GM20000 (cell line): ENCODE data around the gene OR1M1.
"Not testable (repeated sequence)": the region's sequence is repeated elsewhere in the genome, so short reads cannot be mapped to it uniquely, and the experiment has no call there.

ENCODE experiments used
- DNase-seq: peaks from one replicate; pipeline ENCODE4 v3.0.0; 2012; ENCODE audit warnings: low spot score
- CTCF ChIP-seq: IDR thresholded peaks from 2 replicates; pipeline ENCODE4 v1.5.1; 2012; ENCODE audit warnings: mild to moderate bottlenecking, control low read depth; ENCODE audit errors: extremely low read depth, missing control alignments

The OR1M1 gene

DNA sequence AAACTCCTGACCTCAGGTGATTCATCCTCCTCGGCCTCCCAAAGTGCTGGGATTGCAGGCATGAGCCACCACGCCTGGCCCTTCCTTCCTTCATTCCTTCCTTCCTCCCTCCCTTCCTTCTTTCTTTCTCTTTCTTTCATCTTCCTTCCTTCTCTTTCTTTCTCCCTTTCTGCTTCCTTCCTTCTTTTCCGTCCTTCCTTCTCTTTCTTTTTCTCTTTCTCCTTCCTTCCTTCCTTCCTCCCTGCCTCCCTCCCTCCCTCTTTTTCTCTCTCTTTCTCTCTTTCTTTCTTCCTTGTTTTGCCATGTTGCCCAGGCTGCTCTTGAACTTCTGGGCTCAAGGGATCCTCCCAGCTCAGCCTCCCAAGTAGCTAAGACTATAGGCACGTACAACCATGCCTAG, 40.2 kb upstream of the OR1M1 start:
- no peak for TF ChIP-seq CTCF
- DNase-seq = no peak

DNA sequence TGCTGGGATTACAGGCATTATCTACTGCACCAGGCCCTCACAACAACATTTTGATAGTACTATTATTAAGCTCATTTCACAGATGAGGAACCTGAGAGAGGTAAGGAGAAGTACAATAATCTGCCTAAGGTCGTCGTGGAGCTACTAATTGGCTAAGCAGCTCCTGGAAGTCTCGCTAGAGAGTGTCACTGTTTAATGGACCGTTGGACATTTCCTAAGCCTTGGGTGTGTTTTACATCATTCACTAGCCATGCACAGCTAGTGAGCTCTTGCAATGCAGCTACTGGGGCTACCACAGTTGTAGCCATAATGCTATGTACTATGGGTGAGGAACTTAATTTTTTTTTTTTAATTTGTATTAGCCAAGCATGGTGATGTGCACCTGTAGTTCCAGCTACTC, 34.0 kb upstream of the OR1M1 start:
- no peak for DNase-seq
- no peak for TF ChIP-seq CTCF

DNA sequence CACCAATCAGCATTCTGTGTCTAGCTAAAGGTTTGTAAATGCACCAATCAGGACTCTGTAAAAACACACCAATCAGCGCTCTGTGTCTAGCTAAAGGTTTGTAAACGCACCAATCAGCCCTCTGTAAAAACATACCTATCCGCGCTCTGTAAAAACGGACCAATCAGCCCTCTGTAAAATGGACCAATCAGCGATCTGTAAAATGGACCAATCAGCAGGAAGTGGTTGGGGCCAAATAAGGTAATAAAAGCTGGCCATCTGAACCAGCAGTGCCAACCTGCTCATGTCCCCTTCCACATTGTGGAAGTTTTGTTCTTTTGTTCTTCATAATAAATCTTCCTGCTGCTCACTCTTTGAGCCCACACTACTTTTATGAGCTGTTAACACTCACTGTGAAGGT, 33.2 kb upstream of the OR1M1 start:
- not testable (repeated sequence) for DNase-seq

GRCh38 chr19:9054207-9054606, 32.7 kb upstream of the OR1M1 start:
- no peak for DNase-seq
- TF ChIP-seq CTCF = no peak

GRCh38 chr19:9054765-9055164, 32.1 kb upstream of the OR1M1 start:
- no peak for TF ChIP-seq CTCF
- no peak for DNase-seq

DNA sequence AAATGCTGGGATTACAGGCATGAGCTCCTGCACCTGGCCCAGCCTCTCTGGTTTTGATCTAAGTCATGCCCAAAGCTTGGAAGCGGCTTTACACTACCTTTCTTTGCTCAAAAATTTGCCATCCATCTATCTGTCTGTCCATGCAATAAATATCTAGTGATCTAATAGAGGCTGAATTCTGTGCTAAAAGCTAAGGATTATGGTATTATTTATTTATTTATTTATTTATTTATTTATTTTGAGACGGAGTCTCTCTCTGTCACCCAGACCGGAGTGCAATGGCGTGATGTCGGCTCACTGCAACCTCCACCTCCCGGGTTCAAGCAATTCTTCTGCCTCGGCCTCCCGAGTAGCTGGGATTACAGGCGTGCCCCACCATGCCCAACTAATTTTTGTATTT, 30.7 kb upstream of the OR1M1 start:
- not testable (repeated sequence) for DNase-seq

GRCh38 chr19:9057505-9058258, 29.2 kb upstream of the OR1M1 start:
- no peak for TF ChIP-seq CTCF
- DNase-seq = no peak

DNA sequence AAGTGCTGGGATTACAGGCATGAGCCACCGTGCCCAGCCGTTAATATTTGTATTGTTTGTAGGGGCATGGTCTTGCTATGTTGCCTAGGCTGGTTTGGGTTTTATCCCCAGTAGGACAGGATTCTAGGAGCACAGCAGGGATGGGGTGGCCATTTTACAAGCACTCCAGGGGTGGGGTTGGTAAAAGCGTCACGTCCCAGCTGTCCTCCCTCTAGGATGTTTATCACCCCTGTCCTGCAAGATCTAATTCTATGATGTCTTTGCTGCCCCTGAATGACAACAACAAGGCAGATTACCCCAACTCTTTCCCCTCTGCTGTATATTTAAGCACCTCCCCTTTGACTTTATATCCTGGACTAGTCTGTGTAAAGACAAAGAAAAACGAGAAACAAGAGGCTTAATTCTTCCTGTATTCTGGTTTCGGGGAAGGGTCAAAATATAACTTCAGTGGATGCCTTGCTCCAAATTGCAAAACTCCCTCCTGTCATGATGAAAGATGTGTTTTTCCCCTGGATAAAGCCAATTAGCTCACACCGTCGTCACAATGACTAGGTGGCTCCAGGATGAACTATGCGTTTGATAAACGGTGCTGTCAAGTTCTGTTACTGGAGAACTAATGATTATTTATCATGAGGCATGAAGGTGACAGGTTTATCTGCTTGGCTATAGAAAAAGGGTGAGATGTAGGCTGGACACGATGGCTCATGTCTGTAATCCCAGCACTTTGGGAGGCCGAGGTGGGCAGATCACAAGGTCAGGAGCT, 27.8 kb upstream of the OR1M1 start:
- TF ChIP-seq CTCF = no peak

More for the DNA sequence above, 27.8 kb upstream of the OR1M1 start:
- no peak for DNase-seq
